GM23248 (cell line): ENCODE measurements around the gene CD163L1.

Source experiments
- EZH2 ChIP-seq: fragments of 200-600 bp; sonication (generic); IDR thresholded peaks from 2 replicates; pipeline ENCODE4 v1.6.1; 2018; ENCODE audit warnings: antibody characterized with exemption, mild to moderate bottlenecking; ENCODE audit not compliant: insufficient read depth, poor library complexity, severe bottlenecking
- EZH2phosphoT487 ChIP-seq: fragments of 200-600 bp; sonication (generic); IDR thresholded peaks from 2 replicates; pipeline ENCODE4 v1.6.1; 2018; ENCODE audit warnings: antibody characterized with exemption, moderate library complexity, mild to moderate bottlenecking, low read depth; ENCODE audit not compliant: insufficient read depth

- no peak for TF ChIP-seq EZH2
- TF ChIP-seq EZH2phosphoT487, result no peak
These were observed 40.5 kb downstream of the CD163L1 start for GRCh38 chr12:7403466-7403865.
